HG03175 (cell line): ENCODE results near the gene BAD.

ENCODE experiments used
- ATAC-seq: cut with Tn5 transposase; IDR thresholded peaks from one replicate; pipeline ENCODE4 v1.9.1; 2021; ENCODE audit warnings: mild to moderate bottlenecking, moderate library complexity; ENCODE audit not compliant: unreplicated experiment

BAD gene

DNA sequence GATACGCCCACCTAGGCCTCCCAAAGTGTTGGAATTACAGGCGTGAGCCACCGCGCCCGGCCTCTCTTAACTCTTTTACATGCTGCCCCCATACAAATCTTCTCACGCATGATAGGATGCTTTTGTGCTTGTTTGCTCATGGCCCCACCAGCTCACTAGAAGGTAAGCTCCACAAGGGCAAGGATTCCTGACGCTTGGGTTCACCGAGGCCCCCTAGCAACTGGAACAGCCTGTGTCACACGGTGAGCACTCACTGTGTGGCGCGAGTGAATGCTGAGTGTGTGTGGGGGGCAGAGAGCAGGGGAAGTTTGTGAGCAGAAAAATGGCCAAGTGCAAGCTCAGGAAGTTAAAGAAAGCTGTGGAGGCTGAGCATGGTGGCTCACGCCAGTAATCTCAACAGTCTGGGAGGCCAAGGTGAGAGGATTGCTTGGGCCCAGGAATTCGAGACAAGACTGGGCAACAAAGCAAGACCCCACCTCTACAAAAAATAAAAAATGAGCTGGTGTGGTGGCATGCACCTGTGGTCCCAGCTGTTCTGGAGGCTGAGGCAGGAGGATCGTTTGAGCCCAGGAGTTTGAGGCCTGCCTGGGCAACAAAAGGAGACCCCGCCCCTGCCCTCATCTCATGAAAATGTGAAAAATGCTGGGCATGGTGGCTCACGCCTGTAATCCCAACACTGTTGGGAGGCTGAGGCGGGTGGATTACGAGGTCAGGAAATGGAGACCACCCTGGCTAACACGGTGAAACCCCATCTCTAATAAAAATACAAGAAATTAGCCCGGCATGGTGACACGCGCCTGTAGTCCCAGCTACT lies 2.3 kb downstream of the BAD start:
- no peak for ATAC-seq

DNA sequence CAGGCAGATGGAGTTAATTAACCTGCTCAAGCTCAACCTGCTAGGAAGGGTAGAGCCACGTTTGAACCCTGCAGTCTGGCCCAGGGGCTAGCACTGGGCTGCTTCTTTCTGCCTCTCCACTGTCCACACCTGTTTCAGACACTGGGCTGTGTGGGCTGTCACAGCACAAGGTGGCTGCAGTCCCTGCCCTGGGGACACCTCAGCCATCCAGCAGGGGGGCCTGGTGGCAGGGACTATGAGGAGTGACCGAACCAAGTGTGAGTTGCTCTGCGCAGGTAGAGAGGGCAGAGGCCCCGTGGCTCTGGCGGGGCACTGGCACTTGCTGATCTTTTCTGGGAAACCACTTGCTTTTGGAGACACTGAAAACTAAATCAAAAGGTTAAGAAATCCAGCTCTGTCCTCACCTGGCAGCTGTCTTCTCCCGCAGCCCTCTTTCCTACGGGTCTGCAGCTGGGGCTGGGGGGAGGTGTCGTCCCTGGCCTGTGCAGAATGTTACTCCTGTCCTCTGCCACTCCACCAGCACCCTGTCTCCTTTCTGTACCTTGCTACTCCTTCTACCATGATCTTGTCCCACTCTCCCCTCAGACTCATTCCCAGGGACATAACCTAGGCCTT lies 5.8 kb downstream of the BAD start:
- no peak for ATAC-seq

DNA sequence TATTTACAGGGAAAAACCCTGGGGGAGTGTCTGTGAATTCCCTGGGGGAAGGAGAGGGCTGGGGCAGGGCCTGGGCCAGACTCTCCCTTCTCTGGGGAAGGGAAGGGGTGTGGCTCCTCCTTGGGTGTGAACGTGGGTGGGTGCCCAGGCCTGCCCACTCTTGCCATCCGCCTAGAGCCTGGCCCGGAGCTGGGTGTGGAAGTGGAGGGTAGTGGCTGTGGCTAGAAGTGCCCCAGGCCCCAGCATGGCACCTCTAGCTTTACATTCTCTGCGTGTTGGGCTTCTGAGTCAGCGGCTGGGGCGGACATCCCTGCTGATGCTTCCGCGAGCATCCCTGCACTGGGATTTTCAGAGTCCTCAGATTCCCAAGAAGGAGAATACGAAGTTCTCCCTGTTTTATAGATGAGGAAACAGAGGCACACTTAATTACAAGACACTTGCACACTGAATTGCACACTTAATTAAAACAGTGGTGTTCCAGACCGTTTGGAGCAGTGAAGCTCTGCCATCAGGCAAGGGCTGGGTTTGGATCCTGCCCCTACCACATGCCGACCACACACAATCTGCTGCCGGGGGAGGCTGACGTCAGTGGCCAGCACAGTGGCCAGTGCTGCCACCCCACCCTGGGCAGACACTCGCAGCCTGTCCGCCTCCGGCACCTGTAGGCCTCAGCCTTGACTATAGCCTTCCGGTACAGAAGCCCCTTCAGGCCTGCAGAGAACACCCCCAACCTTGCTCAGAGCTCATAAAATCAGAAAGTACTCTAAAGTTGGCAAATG lies 7.6 kb downstream of the BAD start:
- no peak for ATAC-seq

DNA sequence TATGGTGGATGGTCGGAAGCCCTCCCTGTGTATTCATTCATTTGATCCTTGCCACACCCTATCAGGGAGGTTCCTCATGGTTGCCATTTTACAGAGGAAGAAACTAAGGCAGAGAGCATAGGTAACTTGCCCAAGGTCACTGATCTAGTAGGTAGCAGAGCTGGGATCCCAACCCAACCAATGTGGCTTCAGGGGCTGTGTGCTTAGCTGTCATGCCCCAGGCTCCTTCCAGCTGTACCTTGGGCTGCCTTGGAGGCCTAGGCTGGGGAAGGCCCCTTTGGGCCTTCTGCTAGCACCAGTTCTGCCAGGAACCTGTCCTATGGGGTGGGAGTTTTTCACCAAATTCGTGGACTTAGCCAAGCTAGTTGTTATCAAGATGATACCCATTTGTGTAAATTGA lies 8.6 kb downstream of the BAD start:
- ATAC-seq, result no peak

DNA sequence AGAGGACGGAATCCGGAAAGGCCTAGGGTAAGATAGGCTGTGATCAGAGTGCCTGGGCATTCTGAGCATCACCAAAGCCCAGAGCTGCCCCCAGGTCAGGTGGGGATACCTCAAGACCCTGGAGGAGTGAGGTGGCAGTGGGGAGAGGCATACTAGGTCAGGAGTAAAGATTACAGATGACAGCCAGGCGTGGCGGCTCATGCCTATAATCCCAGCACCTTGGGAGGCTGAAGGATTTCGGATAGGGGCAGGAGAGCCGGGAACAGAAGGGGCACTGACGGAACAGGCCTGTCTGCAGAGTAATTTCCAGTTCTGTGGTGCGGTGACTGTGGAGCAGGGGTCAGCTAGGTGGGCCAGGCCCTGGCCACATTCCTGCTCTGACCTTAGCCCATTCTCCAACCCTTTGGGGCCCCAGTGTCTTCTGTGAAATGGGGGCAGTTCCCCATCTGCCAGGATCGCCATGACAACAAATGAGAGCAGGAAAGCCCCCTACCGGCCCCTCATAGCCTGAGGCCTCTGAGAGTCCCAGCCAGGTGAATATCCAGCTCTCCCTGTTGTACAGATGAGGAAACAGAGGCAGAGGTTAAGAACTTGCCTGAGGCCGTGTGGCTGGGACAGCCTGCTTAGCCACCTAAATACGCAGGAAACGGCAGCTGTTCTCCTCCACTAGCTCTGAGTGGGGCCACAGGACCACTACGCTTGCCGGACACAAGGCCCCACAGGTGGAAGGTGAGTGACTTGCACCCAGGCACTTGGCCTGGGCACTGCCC lies 9.2 kb downstream of the BAD start:
- no peak for ATAC-seq

DNA sequence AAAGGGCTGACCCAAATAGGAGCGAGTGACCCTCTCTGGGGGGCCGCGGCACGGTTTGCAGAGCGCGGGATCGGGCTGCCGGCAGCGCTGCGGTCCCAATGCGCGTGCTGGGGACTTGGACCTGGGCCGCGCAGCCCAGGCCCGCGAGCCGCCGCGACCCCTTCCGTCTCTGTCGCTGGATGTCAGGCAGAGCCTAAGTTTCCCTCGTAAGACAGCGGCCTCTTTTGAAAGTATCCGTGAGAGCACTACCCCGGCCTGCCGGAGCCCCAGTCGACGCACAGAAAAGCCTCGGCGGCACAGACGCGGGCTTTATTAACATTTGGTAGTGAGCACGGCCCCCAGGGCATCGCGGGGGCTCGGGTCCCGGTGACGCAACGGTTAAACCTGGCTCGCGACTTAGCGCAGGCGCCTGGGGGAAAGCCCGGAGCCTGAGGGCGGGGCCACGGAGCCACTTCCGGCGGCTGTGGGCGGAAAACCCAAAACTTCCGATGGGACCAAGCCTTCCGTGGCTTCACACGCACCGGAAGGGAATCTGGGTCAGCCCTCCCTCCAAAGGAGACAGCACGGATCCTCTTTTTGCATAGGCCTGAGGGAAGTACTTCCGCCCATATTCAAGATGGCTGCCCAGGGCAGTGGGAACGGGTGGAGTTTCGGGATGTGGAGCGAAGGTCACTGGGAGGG lies 14.8 kb downstream of the BAD start:
- ATAC-seq, result peak; percentile 63

DNA sequence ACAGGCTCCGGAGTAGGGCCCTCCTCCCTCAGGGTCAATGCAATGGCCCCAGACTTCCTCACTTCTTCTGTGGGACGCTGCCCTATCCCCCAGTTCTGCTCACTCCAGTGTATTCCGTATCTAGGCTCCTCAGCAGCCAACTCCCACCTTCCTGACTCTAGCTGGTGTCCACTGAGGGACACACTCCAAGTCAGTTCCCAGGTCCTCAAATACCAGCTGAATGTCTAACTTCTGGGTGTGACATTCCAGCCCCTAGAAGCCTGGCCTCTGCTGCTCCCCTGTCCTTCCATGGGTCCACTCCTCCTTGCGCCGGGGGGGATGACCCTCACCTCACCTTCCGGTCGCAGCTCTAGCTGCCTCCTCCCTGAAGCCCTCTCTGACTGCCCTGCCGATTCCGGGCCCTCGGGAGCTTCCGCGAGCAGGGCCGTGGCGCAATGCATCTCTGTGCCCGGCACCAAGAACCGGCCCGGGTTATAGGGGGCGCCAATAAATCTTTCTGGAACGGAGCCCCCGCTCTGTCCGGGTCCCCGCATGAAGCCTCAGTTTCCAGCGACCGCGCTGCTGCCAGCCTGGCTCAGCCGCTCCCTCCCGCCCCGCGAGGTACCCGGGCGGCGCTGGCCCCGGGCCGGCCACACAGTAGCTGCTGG lies 15.4 kb downstream of the BAD start:
- peak; percentile 4 for ATAC-seq

DNA sequence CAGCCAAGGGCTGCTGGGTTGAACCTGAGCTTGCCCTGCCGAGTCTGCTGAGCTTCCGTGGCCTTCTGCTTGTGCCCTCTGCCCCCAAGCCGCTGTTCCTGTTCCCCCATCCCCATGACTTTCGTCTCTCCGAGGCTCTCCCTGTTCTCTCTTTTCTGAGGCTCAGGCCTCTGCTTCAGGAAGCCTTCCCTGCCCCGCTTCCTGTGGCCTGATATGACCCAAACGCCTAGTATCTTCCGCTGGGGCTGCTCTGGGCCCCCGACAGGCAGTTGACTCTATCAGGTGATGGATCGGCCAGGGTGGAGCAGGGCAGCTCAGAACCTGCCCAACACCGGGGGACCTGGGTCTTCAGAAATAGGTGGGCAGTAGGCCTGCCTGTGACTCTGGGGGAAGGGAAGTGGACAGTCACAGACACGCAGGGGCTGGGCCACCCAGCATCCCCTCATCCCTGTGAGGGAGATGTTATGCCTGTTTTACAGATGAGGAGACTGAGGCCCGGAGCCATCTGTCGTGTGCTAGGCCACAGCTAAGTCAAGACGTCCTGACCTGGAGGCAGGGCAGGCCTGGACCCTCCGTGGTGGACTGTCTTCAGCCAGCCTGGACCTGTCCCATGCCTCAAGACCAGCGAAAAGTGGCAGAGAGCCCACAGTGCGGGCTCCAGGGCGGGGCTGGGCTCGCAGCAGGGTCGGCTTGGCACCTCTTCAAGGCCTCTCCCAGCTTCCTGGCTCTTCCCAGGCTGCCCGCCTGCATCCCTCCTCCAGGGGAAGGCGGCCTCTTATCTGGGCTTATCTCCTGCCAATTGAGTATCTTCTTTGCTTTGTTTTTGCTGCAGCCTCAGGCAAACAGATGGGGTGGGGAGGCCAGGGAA lies 16.2 kb downstream of the BAD start:
- no peak for ATAC-seq

DNA sequence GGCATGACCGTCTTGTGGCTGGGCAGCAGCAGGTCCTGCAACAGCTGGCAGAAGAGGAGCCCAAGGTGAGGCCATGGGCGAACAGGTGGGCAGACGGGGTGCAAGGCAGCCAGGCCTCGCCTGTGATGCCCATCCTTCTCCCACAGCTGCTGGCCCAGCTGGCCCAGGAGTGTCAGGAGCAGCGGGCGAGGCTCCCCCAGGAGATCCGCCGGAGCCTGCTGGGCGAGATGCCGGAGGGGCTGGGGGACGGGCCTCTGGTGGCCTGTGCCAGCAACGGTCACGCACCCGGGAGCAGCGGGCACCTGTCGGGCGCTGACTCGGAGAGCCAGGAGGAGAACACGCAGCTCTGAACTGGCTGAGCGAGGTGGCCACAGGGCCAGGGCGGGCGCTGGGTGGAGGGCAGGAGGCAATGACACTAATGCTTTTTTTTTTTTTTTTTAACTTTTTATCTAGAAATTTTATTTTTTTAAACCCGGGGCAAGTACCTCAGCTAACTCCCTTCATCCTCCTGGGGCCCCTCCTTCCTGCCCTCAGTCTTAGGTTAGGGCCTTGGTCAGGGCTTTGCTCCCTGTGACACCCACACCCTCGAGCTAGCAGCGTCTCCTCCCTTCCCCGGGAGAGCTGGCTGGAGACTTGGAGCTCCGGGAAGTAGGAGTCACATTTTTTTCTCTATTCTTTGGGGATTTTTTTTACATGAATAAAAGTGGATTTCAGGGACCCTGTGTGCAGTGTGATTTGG lies 17.1 kb downstream of the BAD start:
- no peak for ATAC-seq

DNA sequence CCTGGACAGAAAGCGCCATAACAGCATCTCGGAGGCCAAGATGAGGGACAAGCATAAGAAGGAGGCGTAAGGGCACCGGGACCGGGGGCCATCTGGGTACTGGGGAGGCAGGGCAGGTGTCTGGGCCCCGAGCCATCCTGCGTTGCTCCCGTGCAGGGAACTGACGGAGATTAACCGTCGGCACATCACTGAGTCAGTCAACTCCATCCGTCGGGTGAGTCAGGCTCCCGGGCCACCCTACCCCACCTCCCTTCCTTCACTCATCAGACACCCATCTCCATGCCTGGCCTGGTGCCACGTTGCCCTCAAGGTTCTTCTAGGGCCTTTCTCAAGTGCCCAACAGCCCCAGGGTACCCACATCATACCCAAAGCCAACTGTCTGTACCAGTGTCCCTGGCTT lies 18.1 kb downstream of the BAD start:
- no peak for ATAC-seq

DNA sequence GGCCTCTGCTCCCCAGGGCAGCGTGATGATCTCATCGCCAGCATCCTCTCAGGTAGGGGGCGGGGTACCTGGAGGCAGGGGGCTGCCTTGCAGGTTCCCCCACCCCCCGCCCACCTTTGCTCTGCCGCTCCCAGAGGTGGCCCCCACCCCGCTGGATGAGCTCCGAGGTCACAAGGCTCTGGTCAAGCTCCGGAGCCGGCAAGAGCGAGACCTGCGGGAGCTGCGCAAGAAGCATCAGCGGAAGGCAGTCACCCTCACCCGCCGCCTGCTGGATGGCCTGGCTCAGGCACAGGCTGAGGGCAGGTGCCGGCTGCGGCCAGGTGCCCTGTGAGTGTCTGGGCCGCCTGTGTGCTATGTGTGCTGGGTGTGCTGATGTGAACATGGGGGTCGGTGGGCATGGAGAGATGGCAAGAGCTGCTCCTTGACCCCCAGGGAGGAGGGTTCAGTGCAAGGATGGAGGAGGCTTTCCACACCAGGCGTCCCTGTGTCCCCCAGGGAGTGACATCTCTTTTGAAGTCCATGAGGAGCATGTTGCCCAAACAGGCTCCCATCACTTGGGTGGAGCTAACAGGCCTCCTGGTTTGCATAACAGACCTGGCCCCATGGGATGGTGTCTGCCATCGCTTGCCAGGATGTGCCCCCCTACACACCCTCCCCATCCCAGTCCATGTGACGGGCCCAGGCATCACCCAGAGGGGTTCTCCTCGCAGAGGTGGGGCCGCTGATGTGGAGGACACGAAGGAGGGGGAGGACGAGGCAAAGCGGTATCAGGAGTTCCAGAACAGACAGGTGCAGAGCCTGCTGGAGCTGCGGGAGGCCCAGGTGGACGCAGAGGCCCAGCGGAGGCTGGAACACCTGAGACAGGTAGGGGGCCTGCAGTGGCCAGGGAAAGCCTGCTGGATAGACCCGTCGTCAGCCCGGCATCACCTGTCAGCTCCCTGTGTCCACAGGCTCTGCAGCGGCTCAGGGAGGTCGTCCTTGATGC lies 19.0 kb downstream of the BAD start:
- ATAC-seq, result no peak

DNA sequence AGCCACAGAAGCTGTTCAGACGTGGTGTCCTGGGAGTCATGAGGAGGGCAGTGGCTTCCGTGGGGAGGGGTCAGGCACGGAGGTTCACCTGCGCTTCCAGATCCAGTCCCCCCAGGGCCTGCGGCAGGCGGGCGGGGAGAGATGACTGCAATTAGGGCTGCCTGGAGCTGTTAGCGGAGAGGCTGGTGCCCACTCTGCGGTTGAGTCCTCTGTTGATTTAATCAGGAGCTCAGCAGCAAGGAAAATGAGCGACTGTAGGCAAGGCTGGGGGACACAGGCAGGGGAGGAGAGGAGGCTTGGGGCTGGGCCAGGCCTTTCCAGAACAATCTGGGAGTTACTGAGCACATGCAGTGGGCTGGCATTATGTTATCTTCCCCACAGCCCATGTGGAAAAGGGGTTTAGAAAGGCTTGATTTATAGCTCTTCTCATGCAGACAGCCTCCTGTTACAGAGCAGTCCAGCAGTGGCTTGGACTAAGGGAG lies 20.1 kb downstream of the BAD start:
- ATAC-seq, result no peak

DNA sequence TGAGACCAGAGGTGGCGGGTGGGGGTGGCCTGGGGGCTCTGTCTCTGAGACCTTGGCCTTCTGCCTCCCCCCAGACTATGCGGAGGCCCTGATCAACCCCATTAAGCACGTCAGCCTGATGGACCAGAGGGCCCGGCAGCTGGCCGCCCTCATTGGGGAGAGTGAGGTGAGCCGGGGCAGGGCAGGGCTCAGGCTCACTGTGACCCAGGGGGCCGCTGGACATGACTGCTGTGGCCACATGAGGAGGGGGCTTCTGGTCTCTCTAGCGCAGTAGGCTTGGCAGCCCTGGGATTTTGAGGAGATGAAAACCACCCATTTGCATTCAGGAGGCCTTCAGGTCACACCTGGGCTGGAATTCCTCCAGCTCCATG lies 20.5 kb downstream of the BAD start:
- no peak for ATAC-seq

DNA sequence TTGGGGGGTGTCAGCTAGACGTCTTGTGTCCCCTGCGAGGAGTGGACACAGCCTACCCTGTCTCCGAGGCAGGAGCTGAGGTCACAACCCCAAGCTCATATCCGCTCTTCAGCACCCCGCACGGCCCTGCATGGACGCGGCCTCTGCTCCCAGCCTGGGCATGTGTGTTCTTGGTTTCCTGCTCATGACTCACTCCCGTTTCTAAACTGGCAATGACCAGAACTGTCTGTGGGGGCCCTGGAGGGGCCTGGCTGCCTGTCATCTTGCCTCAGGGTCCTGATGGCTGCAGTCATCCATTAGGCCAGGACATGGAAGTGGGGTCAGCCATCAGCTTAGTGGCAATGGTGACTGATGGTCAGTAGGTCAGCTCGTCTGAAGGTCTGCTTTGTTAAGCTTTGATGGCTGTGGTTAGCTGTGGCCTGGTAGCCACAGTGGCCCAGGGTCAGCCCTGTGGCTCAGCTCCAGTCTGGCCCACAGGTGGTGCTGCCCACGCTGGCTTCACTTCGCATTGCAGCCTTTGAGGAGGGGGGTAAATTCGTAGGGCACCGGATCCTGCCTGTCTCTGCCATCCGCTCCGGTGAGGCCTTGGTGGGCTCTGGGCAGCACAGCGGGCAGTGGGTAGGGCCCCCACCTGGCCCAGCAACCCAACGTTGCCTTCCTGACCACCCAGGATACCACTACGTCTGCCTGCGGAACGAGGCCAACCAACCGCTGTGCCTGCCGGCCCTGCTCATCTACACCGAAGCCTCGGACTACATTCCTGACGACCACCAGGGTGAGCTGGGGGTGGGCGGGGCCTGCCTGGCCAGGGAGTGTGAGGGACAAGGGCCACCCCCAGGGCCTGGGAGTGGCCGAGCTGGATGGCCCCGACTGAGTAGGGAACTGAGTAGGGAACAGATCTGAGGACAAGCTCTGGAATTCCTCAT lies 21.2 kb downstream of the BAD start:
- ATAC-seq, result no peak

DNA sequence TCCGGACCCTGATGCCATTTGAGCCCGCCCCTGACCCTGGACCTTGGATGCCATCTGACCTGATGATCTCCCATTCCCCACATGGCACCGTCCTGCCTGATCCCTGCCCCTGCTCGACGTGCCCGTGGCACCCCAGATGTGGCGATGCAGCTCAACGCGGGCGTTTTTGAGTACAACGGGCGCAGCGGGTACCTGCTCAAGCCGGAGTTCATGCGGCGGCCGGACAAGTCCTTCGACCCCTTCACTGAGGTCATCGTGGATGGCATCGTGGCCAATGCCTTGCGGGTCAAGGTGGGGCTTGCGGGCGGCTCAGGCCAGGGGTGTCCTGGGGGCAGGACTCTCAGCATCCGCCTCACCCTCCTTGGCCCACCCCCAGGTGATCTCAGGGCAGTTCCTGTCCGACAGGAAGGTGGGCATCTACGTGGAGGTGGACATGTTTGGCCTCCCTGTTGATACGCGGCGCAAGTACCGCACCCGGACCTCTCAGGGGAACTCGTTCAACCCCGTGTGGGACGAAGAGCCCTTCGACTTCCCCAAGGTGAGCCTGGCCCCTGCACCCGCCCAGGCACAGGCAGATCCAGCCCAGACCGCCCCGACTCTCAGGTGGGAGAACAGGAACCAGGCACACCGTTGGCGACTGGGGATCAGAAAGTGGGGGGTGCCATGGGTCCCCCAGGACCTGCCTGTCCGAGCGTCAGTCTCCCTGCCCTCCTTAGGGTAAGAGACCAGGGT lies 22.0 kb downstream of the BAD start:
- ATAC-seq, result no peak
